ENCODE measurements around the gene MRPS18A. TPM values are rescaled to one million over a fixed set of nuclear protein-coding genes. Genes with fewer than 3 reads are reported as not detected.

MRPS18A gene
- total and polyA plus RNA-seq, 9 of the 15 experiments (the other 6 are each of a cell fraction or from before 2014, with no cell fraction given): 87.5 to 243 (median 125) TPM

DNA sequence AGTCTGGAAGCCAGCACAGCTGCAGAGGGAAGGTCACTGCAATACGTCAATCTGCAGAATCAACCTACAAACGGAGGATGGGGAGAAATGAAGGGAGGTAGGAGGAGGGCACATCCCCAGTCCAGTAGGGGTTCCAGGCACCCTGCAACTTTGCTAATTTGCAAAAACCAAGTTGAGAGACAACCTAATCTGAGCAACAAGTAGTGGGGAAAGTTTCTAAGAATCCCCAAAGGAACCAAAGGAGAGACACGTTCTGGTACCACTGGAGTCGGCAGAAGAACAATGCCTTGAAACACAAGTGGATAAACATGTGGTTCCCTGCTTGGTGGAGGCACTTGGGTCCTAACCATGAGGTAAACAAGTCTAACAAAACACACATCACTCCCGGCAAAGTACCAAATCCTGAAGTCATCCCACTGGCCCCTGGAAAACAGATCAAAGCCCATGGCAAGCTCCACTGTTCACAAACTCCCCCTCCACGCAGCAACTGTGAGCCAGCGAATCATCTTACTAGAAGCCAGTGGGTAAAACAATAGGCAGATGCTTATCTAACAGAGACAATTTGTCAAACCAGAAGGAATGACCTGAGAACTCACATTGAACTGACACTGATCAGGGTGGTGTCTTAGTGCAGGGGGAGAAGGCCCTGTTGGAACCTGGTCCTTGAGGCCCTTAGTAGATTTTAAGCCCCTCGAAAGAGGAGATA lies 4.7 kb downstream of the MRPS18A start:
- peak overlapping the region; percentile 2; the same call in 1 of the 2 replicates for H3K4me2 ChIP-seq (ENCODE audit: insufficient read depth, low read length)
- H3K9ac ChIP-seq (ENCODE audit: insufficient read depth in 1 of 2, low read depth in 2 of 2, low read length in 2 of 2): no peak overlapping the region; a peak in 1 of 4 replicates
- H4K20me1 ChIP-seq (replicated peaks; ENCODE audit: control insufficient read depth, insufficient read depth, low read length): peaks cover 21% of the 10 kb centered on the region
- 54% methylated on average over 8 of the region's 8 CpGs for WGBS (ENCODE audit: insufficient coverage, low coverage, missing lambda C conversion rate)
- no peak for ATAC-seq
- no peak overlapping the region for H2AFZ ChIP-seq (ENCODE audit: low read depth, low read length)
- no peaks in the 10 kb centered on the region for H3K27me3 ChIP-seq (ENCODE audit: control insufficient read depth in 2 of 2, insufficient read depth in 2 of 2, low read length in 2 of 2)
- no peak overlapping the region for H3K27ac ChIP-seq (ENCODE audit: extremely low read depth, low read depth, low read length)
- intact Hi-C loops (cut with micrococcal nuclease): no loop called here
- no peaks in the 10 kb centered on the region for H3K9me3 ChIP-seq (replicated peaks; ENCODE audit: control insufficient read depth, insufficient read depth, low read depth, low read length)
- POLR2A ChIA-PET: interaction anchor here (0.6 to 3.2 kb wide), 7 partner anchors 10 to 634 kb away, joined by 3 to 15 read pairs (median 5); no protein-coding TSS in a partner anchor
- CTCF ChIA-PET (ENCODE audit: low intra/inter-chr PET ratio): no interaction called here
- no peak for FAIRE-seq
- H3K9me1 ChIP-seq (ENCODE audit: control insufficient read depth, insufficient read depth, low read length): no peaks in the 10 kb centered on the region
- peaks cover 75% of the 10 kb centered on the region for H3K79me2 ChIP-seq (ENCODE audit: control insufficient read depth, insufficient read depth, low read length)
- H3K36me3 ChIP-seq (ENCODE audit: control insufficient read depth, insufficient read depth, low read length): peaks cover 82% of the 10 kb centered on the region
- H3K4me3 ChIP-seq: no peak overlapping the region
- BruUV-seq (replicated peaks): no TSS peak
- peak in 1 of 4 experiments; percentile 53 for DNase-seq (ENCODE audit: extremely low read depth in 1 of 4, low spot score in 3 of 4)
- peaks cover 4 to 38% of the 10 kb centered on the region in 2 experiments; a peak in 3 of 5 replicates for H3K4me1 ChIP-seq (replicated peaks in 1 of 2; ENCODE audit: control insufficient read depth in 2 of 2, insufficient read depth in 2 of 2, low read length in 2 of 2)
- in situ Hi-C loops (cut with MboI): no loop called here
- TF ChIP-seq FIP1L1 (IDR thresholded peaks at IDR 0.05; ENCODE audit: low read depth, low read length, poor library complexity, severe bottlenecking): no peak
- TF ChIP-seq, protein P1, sequence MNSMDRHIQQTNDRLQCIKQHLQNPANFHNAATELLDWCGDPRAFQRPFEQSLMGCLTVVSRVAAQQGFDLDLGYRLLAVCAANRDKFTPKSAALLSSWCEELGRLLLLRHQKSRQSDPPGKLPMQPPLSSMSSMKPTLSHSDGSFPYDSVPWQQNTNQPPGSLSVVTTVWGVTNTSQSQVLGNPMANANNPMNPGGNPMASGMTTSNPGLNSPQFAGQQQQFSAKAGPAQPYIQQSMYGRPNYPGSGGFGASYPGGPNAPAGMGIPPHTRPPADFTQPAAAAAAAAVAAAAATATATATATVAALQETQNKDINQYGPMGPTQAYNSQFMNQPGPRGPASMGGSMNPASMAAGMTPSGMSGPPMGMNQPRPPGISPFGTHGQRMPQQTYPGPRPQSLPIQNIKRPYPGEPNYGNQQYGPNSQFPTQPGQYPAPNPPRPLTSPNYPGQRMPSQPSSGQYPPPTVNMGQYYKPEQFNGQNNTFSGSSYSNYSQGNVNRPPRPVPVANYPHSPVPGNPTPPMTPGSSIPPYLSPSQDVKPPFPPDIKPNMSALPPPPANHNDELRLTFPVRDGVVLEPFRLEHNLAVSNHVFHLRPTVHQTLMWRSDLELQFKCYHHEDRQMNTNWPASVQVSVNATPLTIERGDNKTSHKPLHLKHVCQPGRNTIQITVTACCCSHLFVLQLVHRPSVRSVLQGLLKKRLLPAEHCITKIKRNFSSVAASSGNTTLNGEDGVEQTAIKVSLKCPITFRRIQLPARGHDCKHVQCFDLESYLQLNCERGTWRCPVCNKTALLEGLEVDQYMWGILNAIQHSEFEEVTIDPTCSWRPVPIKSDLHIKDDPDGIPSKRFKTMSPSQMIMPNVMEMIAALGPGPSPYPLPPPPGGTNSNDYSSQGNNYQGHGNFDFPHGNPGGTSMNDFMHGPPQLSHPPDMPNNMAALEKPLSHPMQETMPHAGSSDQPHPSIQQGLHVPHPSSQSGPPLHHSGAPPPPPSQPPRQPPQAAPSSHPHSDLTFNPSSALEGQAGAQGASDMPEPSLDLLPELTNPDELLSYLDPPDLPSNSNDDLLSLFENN (IDR thresholded peaks at IDR 0.05; ENCODE audit: low read depth in 2 of 2, low read length in 2 of 2): no peak
- TF ChIP-seq, protein P2, sequence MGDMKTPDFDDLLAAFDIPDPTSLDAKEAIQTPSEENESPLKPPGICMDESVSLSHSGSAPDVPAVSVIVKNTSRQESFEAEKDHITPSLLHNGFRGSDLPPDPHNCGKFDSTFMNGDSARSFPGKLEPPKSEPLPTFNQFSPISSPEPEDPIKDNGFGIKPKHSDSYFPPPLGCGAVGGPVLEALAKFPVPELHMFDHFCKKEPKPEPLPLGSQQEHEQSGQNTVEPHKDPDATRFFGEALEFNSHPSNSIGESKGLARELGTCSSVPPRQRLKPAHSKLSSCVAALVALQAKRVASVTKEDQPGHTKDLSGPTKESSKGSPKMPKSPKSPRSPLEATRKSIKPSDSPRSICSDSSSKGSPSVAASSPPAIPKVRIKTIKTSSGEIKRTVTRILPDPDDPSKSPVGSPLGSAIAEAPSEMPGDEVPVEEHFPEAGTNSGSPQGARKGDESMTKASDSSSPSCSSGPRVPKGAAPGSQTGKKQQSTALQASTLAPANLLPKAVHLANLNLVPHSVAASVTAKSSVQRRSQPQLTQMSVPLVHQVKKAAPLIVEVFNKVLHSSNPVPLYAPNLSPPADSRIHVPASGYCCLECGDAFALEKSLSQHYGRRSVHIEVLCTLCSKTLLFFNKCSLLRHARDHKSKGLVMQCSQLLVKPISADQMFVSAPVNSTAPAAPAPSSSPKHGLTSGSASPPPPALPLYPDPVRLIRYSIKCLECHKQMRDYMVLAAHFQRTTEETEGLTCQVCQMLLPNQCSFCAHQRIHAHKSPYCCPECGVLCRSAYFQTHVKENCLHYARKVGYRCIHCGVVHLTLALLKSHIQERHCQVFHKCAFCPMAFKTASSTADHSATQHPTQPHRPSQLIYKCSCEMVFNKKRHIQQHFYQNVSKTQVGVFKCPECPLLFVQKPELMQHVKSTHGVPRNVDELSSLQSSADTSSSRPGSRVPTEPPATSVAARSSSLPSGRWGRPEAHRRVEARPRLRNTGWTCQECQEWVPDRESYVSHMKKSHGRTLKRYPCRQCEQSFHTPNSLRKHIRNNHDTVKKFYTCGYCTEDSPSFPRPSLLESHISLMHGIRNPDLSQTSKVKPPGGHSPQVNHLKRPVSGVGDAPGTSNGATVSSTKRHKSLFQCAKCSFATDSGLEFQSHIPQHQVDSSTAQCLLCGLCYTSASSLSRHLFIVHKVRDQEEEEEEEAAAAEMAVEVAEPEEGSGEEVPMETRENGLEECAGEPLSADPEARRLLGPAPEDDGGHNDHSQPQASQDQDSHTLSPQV (IDR thresholded peaks at IDR 0.05): no peak
- TF ChIP-seq, protein P3, sequence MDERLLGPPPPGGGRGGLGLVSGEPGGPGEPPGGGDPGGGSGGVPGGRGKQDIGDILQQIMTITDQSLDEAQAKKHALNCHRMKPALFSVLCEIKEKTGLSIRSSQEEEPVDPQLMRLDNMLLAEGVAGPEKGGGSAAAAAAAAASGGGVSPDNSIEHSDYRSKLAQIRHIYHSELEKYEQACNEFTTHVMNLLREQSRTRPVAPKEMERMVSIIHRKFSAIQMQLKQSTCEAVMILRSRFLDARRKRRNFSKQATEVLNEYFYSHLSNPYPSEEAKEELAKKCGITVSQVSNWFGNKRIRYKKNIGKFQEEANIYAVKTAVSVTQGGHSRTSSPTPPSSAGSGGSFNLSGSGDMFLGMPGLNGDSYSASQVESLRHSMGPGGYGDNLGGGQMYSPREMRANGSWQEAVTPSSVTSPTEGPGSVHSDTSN (CRISPR knock-in tag; IDR thresholded peaks at IDR 0.05; ENCODE audit: low read depth): no peak
- TF ChIP-seq, protein P3 (tag; conservative IDR thresholded peaks at IDR 0.05; ENCODE audit: low read depth): peak; percentile 56
- peak; percentile 65; the same call in 1 of the 2 replicates for TF ChIP-seq GATA2 (CRISPR knock-in tag; IDR thresholded peaks at IDR 0.05)
- no peak for TF ChIP-seq TFAM (CRISPR knock-in tag; conservative IDR thresholded peaks at IDR 0.05)
- TF ChIP-seq POLR2A (conservative IDR thresholded peaks at IDR 0.05): no peak
- no peak for TF ChIP-seq KLF16 (IDR thresholded peaks at IDR 0.05)
- TF ChIP-seq CREBBP (IDR thresholded peaks at IDR 0.05; ENCODE audit: low read depth, low read length): no peak
- no peak for TF ChIP-seq HNRNPK (IDR thresholded peaks at IDR 0.05; ENCODE audit: low read depth, low read length, poor library complexity, severe bottlenecking)
